ENCODE data around the gene EFNA5.

- TF ChIP-seq CTCF (IDR thresholded peaks at IDR 0.05) (no peak), POLR2A (IDR thresholded peaks at IDR 0.05) (no peak)
These were observed 333.5 kb downstream of the EFNA5 start for GRCh38 chr5:107337281-107337680.

Measured in esophagus squamous epithelium (tissue), 4 donors.